Measurements from ENCODE around the gene IRF4.

GRCh38 chr6:431504-431903, 40.0 kb downstream of the IRF4 start:
- no peak for TF ChIP-seq POLR2A (IDR thresholded peaks at IDR 0.05; ENCODE audit: low read depth, low read length)
- TF ChIP-seq POLR2AphosphoS5 (IDR thresholded peaks at IDR 0.05; ENCODE audit: low read depth, low read length) = no peak
- no peak for TF ChIP-seq TAF1 (IDR thresholded peaks at IDR 0.05; ENCODE audit: borderline replicate concordance, low read depth, low read length)
